Right ventricle myocardium inferior (tissue), 1 donor: ENCODE measurements around the gene EBF3. TPM values are rescaled to one million over a fixed set of nuclear protein-coding genes. Genes with fewer than 3 reads are reported as not detected.
A peak's percentile ranks its signal among the peaks of the same experiment; 100 is the strongest.

ENCODE experiments used
- ATAC-seq: fragments of 200-7000 bp; cut with Tn5 transposase; one replicate; pipeline ENCODE4 v1.9.1; 2020; ENCODE audit warnings: mild to moderate bottlenecking, moderate library complexity
- DNase-seq: peaks from one replicate; pipeline ENCODE4 v3.0.0; 2021; ENCODE audit errors: missing footprints
- intact Hi-C: fragments of 100-400 bp; cut with DNase I; formaldehyde crosslinking; loops from one replicate; pipeline ENCODE4 v1.11.0; 2022
- total RNA-seq: library from RNA; stranded (reverse); fragmentation: NEBNext Ultra II Directional; extraction: Animal tissue kit (Norgen Biotek cat#: 25700); gene quantifications from one replicate; pipeline ENCODE4 v1.2.1, GENCODE V29; 2021
- donor health status: DM: no; HTN: yes; CAD: no; lungs with severe emphysema.

Gene EBF3
- total RNA-seq, 1 donor from 2014 or later: 7.9 TPM

GRCh38 chr10:129870961-129871621 is 93.0 kb downstream of the EBF3 start:
- intact Hi-C loops: no loop called here
- ATAC-seq (peak; percentile 60), DNase-seq (no peak)

DNA sequence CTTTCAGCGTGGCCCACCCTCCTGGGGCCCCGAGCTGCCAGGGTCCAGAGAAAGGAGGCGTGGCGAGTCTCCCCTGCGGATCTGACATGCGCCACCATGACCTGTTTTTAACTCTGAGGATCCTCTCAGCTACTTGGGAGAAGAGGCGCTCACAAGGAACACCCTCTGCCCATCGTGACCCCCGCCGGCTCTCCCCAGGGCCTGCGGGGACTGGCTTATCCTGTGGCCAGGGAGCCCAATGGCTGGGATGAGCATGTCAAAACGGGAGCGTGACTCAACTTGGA is 93.7 kb downstream of the EBF3 start:
- no peak for ATAC-seq
- intact Hi-C loops: no loop called here
- no peak for DNase-seq

- intact Hi-C loops: no loop called here
- DNase-seq: no peak
- ATAC-seq: no peak
These were observed 94.2 kb downstream of the EBF3 start for GRCh38 chr10:129869596-129870473.

- no peak for ATAC-seq
- DNase-seq: no peak
- intact Hi-C loops: no loop called here
These were observed 95.5 kb downstream of the EBF3 start for GRCh38 chr10:129868449-129869035.

DNA sequence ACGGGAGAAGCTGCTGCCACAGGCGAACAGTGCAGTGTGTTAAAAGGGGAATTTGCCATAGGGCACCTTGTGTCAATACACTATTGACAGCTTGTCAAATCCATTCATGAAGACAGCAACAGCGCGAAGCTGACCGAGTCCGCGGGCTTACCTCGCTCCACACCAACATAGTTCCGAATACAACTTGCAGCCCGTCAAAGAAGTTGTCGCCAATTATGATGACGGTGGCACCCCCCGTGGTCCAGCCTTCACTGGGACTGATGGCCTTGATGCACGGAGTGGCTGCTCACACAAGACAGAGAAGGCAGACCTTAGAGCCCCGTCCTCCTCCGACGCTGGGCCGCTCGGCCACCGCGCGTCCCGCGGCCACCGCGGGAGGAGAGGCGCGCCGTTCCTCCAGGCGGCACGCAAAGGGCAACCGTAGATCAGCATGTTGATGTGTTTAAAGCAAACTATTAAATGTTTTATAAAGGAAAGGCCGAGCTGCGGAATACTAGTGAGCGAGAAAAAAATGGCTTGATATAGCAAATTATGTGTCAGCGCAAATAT is 96.4 kb downstream of the EBF3 start:
- ATAC-seq: no peak
- intact Hi-C loops: no loop called here
- DNase-seq: no peak

GRCh38 chr10:129866894-129867293 is 97.2 kb downstream of the EBF3 start:
- no peak for ATAC-seq
- DNase-seq: no peak
- intact Hi-C loops: no loop called here

DNA sequence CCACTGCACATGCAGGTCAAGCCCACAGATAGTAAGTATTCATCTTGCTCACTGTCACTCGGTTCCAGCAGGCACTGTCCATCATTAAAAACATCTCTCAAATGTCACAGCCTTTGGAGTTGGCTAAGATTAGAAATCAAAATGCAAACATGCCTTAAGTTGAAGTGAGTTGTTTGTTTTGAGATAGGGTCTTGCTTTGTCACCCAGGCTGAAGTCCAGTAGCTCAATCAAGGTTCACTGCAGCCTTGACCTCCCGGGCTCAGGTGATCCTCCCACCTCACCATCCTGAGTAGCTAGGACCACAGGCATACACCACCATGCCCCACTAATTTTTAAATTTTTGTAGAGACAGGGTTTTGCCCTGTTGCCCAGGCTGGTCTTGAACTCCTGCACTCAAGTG is 98.1 kb downstream of the EBF3 start:
- DNase-seq (no peak), ATAC-seq (no peak)
- intact Hi-C loops: no loop called here

- no peak for DNase-seq
- intact Hi-C loops: no loop called here
- ATAC-seq: no peak
These were observed 98.7 kb downstream of the EBF3 start for GRCh38 chr10:129865413-129865812.

- intact Hi-C loops: no loop called here
- ATAC-seq (no peak), DNase-seq (no peak)
These were observed 99.4 kb downstream of the EBF3 start for GRCh38 chr10:129864601-129865126.

DNA sequence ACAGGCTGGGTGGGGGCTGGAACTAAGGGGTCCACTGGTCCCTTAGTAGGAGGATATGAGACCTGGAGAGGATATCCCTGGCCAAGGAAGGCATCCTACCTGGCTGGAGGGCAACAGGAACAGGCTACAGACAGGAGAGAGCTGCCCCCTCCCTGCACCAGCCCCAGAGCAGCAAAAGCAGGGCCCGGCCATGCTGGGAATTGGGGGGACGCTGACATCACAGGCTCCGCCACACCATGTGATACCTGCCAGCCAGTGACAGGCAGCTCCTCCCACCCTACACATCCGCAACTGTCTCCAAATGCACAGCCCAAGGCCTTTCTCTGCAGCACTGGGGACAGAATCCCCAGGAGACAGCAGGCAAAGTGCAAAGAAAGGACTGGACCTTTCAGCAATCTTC is 100.0 kb downstream of the EBF3 start:
- ATAC-seq: no peak
- DNase-seq: no peak
- intact Hi-C loops: no loop called here

- no peak for ATAC-seq
- no peak for DNase-seq
- intact Hi-C loops: no loop called here
These were observed 100.8 kb downstream of the EBF3 start for GRCh38 chr10:129863201-129863663.

DNA sequence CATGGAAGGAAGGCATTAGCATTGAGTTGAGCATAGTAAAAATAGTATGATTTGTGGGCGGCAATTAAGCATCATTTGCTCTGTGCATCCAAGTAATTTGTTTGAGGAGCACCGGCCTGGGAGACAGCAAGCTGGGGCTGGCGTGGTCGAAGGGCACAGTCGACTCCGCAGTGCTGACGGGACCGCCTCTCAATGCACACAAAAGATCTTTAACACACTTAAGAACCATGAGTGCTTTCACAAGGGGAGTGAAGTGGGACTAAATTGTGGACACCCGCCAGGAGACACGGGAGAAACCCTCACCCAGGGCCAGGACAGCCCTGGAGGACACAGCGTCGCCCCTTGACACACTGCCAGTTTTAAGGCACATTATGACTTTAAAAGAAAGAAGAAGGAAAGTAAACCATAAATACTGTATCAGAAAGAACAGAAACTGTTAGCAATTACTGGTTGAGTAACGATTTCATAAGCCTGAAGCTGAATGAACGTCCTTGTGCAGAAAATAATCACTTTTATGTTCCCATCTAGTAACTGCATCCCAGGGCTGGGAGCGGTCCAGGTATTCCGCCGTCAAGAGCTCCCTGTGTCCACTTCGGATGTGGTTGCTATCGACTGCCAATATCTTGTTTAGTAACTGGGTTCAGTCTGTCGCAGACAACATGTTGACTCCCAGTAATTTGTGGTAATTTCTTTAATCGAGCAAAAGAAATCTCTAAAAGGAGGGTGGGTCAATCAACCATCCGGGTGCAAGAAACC is 102.1 kb downstream of the EBF3 start:
- no peak for DNase-seq
- no peak for ATAC-seq
- intact Hi-C loops: no loop called here

DNA sequence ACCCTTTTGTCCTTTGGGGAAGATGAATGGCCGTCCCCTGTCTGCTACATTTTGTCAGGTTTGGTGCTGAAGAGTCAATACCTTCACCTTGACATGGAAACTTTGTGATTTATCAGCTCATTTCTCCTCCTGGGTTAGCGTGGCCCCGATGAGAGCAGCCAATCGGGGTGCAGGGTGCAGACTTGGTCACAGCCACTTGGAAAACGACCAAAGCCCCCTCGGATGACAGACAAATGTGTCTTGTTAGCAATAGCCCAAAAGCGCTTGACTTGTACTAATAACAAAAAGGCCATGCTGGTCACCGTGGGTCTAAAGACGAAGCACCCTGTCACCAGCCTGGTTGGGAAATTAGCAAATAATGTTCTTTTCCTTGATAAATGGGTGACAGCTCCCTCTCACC is 103.7 kb downstream of the EBF3 start:
- intact Hi-C loops: no loop called here
- ATAC-seq (no peak), DNase-seq (no peak)

GRCh38 chr10:129859536-129859935 is 104.5 kb downstream of the EBF3 start:
- intact Hi-C loops: no loop called here
- no peak for DNase-seq
- no peak for ATAC-seq

DNA sequence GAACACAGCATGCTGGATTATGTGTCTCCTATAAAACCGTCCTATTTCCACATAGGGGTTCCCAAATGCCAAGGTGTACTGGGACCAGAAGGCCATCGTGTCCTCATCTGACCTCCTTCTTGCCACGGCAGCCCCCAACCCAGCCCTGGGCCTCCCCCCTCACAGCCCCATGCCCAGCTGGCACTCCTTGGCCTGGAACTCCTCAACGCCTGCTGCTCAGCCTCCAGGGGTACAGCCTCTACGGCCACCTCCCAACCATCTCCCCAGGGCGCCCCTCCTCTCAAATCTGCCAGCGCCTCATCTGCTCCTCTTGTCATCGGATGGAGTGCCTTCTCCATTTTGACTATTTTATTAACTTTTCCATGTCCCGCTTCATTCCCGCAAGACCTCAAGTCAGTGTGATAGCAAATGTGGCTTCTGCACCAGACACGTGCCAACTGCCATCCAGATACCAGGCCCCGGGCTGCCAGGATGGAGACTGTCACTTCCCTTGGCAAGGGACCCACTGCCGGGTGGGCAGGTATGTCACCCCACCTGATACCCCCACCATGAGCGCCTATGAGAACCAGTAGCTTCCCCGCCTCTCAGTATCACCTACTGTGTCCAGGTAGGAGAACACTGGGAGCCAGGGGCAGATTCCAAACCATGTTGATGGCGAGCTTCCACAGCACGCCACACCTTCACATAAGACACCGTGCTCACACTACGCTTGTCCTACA is 106.7 kb downstream of the EBF3 start:
- ATAC-seq (no peak), DNase-seq (no peak)
- intact Hi-C loops: no loop called here

GRCh38 chr10:129855836-129856563 is 108.1 kb downstream of the EBF3 start:
- intact Hi-C loops: no loop called here
- no peak for ATAC-seq
- no peak for DNase-seq

DNA sequence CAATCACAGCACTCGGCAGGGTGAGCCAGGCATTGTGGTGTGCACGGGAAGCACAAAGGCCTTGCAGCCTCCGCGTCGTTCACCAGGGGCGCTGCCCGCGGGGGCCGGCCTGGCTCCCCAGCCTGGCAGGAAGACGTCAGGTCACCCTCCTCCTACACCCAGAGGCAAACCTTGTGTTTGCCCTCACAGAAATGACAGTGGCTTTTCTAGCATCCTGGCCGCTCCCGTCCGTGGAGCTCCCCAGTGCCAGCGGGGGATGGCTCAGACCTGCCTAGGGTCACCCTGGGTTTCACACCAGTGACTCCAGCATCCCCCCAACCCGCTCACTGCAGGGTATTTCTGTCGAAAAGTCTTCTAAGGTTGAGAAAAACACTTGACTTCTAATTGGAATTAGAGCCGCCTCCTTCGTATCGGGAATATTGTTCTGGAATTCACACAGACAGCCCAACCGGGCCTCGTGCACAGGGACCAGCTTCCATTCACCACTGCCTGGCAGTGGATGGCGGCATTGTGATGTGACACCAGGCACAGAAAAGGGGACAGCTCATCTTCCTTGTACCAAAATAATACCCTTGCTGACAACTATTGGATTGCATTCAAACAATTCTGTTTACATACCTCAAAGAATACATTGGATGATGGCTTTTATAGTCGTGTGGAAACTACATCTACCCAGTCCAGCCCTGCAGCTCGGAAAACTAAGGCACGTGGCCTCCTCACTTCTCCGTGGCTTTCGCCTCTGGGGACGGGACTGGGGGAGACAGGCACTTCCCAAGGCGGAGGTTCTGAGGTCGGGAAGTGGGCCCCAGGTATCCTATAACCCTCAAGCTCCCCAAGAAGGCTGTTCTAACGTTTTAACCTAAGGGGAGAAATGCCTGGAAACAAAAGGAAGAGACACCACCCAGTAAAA is 109.0 kb downstream of the EBF3 start:
- ATAC-seq (no peak), DNase-seq (no peak)
- intact Hi-C loops: no loop called here
